RKO (cell line): ENCODE results near the gene NDUFAF2.
"Not testable (repeated sequence)": the region's sequence is repeated elsewhere in the genome, so short reads cannot be mapped to it uniquely, and the experiment has no call there.

ENCODE experiments used
- DNase-seq: peaks from one replicate; pipeline ENCODE4 v3.0.0-alpha.2; 2016; ENCODE audit warnings: low spot score

The NDUFAF2 gene

DNA sequence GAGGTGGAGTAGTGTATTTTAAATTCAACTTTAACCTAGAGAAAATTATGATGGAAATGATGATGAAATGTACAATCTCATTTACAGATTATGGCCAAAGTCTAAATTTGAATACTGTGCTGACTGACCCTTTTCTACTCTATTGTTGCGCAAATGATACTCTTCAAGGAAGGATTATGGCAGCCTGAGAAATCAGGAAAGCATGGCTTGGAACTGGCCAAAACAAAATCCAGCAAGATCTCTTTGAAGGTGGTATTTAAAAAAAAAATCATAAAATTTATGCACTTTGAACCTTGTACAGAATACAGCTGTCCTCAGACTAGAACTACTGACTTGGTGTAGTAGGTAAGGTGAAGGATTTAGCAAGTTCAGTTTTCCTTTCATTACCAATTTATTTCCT is 105.3 kb downstream of the NDUFAF2 start:
- DNase-seq = no peak

DNA sequence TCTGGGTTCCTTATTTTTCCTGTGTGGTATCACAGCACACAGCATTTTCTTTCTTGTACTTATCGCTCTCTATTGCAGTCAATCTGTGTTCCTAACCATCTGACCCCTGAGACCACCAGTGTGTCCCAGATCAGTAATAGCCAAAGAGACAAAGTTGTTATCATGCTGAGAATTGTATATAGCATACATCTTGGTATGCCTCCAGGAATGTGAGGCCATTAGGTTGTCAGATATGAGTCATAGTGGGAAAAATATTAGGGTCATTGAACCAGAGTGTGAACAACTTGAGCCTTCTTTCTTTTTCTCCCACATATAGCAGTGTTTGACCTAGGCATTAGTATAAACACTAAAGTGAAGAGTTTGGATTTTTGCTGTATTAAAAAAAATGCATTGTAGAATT is 106.3 kb downstream of the NDUFAF2 start:
- DNase-seq = peak; percentile 59

DNA sequence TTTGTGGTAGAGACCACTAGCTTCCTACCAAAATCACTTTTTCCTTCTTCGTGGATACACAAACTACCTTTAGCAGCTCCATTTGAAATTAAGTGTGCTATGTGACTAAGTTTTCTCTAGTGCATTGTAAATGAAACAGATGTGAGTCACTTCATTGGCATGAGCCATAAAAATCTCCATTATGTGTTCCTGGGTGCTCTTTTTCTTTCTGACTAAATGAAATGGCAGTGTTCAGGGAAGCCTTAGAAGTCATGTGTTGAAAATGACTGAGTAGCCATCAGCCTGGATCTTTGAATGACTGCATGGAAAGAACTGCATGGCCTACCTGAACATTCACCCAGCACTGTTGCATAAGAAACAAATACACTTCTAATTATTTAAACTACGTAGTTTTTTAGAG is 107.9 kb downstream of the NDUFAF2 start:
- DNase-seq = peak; percentile 96

DNA sequence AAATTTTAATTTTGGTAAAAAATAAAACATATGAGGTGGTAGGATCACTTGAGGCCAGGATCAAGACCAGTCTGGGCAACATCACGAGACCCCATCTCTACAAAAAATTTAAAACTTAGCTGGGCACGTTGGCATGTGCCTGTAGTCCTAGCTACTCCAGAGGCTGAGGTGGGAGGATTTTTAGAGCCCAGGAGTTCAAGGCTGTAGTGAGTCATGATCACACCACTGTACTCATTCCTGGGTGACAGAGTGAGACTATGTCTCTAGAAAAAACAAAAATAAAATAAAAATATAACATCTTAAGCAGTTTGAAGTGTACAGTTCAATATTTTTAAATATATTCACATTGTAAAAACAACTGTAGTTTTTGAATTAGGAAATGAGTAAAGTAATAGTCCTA is 108.9 kb downstream of the NDUFAF2 start:
- peak; percentile 25 for DNase-seq

DNA sequence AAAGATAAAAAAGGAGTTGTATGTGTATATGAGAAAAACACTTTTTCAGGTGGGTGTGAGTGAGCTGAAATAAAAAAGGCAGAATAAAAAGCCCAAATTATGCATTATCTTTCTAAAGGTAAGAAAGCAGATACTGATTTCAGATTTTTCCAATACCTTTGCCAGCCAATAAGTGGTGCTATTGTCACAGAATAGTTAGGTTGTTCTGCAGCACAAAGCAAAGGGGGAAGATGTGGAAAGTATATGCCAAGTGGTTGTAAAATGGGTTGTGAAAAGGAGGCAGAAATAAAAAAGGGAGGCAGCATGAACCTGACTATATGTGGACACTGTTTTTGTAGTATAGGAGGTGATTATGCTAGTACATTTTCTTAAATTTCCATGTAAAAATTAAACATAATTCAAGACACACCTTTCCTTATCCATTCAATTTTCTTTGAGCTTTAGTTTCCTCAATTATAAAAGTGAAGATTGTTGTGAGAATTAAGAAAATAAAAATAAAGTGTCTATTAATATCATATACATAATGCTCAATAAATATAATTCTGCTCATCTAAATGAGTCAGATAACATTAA is 110.5 kb downstream of the NDUFAF2 start:
- DNase-seq = peak; percentile 72

DNA sequence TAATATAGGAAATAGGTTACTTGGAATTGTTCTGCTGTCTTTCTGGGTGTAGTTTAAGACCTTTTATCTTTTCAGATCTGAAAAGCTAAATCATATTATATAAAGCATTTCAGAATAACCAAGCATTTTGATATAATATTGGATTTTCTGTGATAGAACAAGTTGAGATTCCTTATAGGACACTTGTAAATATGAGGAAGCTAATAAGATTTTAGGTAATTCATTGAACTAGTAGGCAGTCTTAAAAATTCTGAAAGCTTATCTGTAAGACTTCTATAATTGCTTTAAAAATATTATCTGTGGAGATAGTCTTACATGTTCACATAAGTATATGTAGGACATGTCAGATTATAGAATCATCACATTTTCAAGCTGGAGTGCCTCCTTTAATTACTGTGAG is 114.5 kb downstream of the NDUFAF2 start:
- no peak for DNase-seq

DNA sequence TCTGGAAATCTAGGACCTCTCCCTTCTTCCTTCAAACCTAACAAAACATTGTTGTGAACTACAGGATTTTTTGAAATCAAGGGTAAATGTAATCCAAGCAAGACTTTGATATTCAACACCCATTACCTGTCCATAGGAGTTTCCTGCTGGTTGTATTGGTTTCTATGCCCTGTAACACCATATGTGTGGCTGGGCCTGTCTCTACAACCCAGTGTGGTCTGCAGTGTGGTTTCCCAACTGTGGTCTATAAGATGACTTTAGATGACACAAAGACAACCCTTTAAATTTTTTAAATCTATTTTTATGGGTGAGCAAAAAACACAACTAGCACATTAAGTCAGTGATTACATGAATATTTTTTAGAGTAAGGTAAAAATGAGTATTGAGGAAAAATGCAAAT is 124.1 kb downstream of the NDUFAF2 start:
- no peak for DNase-seq

DNA sequence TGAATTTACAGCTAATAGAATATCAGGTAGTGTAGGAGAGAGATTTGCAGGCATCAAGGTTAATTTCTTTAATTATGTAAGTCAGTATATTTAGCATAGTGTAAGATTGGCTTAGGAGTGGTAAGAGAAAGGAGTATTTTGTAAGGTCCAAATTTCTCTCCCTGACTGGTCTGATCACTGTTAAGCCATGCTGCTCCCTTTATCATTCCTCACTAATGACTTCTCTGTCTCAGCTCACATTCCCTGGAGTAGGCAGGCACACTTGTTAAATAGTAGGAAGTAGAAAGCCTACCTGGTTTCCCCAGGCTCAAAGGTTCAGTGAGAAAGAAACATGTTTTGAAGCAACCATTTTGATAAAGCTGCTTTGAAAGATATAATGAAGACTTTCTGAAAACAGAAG is 126.5 kb downstream of the NDUFAF2 start:
- no peak for DNase-seq

DNA sequence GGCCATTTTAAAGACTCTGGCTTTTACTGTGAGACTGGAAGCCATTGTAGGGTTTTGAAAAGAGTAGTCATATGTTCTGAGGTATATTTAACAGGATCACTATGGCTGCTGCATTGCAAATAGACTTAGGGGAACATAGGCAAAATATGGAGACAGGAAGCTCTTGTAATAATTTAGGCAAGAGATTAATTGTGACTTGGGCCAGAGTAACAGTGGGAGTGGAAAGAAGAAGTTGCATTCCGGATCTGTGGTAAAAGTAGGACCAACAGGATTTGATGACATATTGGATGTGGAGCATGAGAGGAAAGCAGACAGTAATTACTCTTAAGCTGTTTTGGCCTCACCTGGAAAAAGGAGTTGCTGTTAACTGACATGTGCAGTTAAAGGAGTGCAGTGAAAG is 131.6 kb downstream of the NDUFAF2 start:
- DNase-seq = no peak

DNA sequence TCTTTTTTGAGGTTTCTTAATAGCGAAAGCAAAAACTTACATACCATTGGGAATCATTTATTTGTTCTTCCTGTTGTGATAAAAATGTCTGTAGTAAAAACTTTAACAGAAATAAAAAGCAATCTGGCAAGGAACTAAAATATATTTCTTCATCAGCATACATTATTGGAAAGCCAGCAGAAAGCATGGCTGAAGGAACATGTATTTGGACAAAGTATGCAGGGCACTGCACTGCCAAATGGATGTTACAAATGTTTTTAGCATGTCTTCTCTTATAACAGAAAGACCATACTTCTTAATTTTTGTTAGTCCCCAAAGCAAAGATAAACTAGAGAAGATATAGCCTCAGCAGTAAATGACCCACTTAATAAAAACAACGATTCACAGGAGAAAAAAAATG is 136.7 kb downstream of the NDUFAF2 start:
- no peak for DNase-seq

DNA sequence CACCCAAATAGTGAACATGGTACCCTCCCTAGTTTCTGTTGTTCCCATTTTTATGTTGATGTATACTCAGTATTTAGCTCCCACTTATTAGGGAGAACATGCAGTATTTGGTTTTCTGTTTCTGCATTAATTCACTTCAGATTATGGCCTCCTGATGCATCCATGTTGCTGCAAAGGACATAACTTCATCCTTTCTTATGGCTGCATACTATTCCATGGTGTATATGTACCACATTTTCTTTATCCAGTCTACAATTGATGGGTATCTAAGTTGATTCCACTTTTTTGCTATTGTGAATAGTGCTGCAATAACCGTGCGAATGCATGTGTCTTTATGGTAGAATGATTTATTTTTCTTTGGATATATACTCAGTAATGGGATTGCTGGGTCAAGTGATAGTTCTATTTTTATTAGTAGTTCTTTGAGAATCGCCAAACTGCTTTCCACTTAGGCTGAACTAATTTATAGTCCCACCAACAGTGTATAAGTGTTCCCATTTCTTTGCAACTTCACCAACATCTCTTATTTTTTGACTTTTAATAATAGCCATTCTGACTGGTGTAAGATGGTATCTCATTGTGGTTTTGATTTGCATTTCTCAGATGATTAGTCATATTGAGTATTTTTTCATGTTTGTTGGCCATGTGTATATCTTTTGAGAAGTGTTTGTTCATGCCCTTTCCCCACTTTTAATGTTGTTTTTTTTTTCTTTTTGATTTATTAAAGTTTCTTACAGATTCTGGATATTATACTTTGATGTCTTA is 137.7 kb downstream of the NDUFAF2 start:
- DNase-seq = peak; percentile 3

DNA sequence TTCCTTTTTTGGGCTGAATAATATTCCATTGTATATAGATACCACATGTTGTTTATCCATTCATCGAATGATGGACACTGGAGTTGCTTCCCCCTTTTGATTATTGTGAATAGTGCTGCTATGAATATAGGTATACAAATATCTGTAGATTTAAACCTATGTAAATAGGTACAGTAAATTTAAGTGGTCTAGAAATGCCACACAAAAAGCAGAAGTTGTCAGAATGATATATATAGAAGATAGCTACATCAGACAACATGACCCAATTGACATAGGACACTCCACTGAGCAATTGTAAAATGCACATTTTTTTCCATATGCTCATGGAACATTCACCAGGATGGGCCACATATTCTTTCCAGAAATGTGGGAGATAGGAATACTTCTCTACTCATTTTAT is 139.7 kb downstream of the NDUFAF2 start:
- no peak for DNase-seq

DNA sequence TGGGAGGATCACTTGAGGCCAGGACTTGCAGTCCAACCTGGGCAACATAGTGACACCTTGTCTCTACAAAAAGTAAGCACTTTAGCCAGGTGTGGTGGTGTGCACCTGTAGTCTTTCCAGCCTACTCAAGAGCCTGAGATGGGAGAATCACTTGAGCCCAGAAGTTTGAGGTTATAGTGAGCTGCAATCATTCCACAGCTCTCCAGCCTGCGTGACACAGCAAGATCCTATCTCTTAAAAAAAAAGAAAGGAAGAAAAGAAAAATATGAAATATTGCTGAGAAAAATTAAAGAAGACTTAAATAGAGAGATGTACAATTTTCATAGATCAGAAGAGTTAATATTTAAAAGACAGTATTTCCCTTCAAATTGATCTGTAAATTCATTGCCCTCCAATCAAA is 140.9 kb downstream of the NDUFAF2 start:
- DNase-seq = no peak

DNA sequence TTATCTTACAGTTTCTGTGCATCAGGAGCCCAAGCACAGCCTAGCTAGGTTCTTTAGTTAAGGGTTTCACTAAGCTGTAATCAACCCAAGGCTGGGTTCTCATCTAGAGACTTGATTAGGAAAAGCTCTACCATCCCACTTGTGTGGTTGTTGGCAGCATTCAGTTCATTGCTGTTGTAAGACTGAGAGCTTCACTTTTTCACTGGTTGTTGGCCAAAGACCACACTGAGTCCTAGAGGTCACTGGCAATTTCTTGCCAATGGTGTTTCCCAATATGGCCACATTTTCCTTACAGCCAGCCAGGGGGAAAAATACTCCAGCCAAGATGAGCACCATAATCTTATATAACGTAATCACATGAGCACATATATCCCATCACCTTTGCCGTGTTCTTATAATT is 142.9 kb downstream of the NDUFAF2 start:
- no peak for DNase-seq

DNA sequence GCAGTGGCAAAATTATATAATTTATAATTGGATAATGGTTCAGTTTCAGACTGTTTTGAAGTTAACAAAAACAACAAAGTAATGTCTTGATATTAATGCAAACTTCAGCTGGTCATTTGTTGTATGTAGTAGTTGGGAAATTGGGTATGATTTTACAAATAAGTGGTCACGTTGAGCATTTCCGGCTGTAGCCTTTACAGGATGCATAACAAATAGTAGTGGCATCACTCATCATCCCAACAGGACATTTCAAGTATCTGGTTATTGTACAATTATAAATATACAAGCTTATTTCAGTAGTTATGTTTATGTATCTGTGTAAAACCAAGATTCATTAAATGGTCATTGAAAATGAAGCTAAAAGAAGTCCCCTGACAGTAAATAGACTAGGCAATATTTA is 144.3 kb downstream of the NDUFAF2 start:
- no peak for DNase-seq

DNA sequence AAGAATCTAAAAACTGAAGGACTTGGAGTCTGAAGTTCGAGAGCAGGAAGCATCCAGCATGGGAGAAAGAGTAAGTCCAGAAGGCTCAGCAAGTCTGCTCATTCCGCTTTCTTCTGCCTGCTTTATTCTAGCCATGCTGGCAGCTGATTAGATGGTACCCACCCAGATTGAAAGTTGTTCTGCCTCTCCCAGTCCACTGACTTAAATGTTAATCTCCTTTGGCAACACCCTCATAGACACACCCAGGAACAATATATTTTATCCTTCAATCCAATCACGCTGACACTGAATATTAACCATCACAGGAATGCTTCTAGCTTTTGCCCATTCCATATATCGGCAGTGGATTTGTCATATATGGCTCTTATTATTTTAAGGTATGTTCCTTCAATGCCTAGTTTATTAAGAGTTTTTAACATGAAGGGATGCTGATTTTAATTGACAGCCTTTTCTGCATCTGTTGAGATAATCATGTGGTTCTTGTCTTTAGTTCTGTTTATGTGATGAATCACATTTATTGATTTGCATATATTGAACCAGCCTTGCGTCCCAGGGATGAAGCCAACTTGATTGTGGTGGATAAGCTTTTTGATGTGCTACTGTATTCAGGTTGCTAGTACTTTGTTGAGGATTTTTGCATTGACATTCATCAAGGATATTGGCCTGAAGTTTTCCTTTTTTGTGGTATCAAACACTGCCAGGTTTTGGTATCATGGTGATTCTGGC is 148.2 kb downstream of the NDUFAF2 start:
- DNase-seq = not testable (repeated sequence)

DNA sequence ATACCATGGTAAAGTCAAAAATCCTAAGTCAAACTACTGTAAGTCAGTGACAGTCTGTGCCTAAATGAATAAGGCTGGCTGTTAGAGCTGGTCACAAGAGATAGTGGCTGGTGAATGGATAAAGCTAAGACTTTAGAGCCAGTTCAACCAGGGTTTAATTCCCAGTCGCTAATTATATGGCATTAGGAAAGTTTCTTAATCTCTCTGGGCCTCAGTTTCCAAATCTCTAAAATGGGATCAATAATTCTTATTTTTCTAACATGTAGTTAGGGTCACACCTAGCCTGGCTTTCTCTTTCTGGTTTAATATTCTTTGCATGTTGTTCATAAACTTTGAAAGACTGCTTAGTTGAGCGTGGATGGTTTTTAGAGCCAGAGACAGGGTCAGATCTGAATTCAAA is 152.5 kb downstream of the NDUFAF2 start:
- no peak for DNase-seq

DNA sequence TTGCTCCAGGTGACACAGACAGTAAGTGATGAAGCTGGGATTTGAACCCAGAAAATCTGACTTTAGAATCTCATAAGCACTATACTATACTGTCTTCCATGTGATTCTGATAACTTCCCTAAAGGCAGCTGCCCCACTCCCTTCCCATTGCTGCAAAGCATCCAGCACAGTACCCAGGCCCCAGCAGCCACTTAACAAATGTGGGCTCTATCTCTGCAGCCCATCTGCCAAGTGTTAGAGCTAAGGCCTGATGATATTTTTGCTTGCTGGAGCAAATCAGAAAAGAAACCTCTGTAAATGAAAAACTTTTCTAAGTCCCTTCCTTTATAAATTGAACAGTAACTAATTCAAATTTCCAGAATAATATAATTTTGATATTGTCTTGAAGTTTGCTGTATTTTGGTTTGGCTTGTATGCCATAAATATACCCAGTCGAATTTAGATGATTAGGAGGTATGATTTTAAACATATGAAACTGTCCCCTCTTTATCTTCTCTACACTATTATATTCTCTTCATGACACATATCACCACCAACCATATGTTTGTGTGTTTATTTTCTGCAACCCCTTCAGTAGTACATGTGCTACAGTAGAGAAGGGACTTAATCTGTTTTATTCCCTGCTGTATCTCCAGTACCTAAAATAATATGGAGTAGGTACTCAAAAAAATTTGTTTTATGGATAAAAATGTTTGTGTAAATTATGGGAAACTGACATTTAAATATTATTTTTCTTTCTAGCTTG is 153.4 kb downstream of the NDUFAF2 start:
- DNase-seq = no peak

DNA sequence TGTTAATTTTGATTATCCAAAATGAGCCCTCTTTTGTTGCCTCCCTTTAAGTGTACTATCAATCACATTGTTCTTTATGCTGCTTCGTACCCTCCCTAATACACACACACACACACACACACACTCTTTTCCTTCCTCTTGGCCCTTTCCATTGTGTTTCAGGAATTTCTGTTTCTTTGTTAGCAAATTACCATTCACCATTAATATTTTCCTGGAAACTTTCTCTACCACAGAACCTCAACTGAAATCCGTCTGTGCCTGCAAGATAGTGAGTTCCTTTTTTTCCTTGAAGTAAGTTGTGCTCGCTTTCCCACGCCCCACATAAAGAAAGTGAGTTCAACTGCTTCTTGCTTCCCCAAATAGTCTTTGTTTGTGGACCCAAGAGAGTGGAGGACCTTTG is 155.4 kb downstream of the NDUFAF2 start:
- no peak for DNase-seq

DNA sequence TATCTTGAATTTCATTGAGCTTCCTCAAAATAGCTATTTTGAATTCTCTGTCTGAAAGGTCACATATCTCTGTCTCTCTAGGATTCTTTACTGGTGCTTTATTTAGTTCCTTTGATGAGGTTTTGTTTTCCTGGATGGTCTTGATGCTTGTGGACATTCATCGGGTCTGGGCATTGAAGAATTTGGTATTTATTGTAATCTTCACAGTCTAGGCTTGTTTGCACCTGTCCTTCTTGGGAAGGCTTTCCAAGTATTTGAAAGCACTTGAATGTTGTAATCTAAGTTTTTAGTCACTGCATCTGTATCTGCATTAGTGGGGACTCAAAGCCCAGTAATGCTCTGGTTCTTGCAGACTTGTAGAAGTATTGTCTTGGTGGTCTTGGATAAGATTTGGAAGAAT is 169.4 kb downstream of the NDUFAF2 start:
- no peak for DNase-seq

DNA sequence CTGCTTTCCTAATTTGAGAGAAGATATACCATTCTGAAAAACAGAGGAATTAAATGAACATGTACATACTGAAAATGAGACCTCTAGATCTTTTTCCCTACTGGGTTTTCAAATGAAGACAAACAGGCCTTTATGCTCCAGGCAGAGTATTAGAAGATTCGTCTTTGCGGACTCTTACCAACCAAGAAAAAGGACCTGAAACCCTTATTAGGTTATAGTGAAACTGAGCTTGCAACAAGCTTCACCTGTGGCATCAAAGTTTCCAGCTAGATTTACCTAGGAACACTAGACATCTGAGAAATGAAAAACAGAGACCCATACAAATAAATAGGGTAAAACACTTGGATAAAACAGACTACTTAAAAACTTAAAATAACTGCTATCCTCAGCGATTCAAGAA is 171.0 kb downstream of the NDUFAF2 start:
- no peak for DNase-seq

DNA sequence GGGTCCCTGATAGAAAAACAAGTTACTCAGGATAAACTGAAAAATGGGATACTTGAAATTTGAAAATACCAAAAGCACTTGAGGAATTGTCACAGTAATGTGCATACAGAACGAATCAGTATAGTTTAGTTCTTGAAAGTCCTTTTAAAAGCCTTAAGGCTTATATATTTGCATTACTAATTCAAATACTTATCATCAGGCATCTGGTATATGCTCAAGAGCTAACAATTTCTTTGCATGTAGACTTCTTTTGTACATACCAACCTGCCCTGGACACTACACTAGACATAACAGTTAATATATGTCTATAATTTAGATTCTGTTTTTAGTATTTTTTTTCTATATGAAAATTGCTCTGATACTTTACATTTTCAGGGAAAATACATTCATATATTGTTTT is 174.1 kb downstream of the NDUFAF2 start:
- DNase-seq = no peak

DNA sequence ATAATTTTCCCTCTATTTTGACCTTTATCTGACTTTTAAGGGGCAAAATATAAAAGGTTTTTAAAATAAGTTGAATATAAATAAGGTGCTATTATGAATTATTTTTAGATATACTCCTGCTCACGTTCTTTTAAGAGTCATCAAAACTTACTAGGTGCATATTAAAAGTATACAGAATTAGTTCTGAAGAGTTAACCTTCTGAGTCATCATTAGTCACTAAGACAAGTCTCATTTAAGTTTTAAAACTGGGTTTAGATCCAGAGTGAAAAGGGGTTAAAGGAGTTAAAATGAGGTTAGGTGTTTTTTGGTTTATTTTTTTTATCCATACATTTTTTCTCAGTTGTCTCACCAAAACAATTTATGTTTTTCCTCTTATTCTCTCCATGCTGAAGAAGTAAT is 175.5 kb downstream of the NDUFAF2 start:
- DNase-seq = peak; percentile 12
